T1000 (cell line): ENCODE measurements around the gene DRD2.

Experiments used
- DNase-seq: peaks from one replicate; lab custom pipeline; 2025; ENCODE audit warnings: mixed read lengths; lab: John Stamatoyannopoulos, UW

DRD2 gene

GRCh38 chr11:113484223-113484622, 9.0 kb upstream of the DRD2 start:
- DNase-seq, result no peak

- no peak for DNase-seq
These were observed 6.5 kb upstream of the DRD2 start for GRCh38 chr11:113481672-113482071.

- DNase-seq, result no peak
These were observed 6.0 kb upstream of the DRD2 start for GRCh38 chr11:113481226-113481625.

- no peak for DNase-seq
These were observed 2.1 kb upstream of the DRD2 start for GRCh38 chr11:113477321-113477720.

- no peak for DNase-seq
These were observed 1.4 kb upstream of the DRD2 start for GRCh38 chr11:113476553-113476952.

- peak; percentile 5 for DNase-seq
These were observed 637 bp downstream of the DRD2 start for GRCh38 chr11:113474362-113475159.

GRCh38 chr11:113473983-113474361, 1.2 kb downstream of the DRD2 start:
- no peak for DNase-seq

- DNase-seq, result no peak
These were observed 2.7 kb downstream of the DRD2 start for GRCh38 chr11:113472471-113472870.

- no peak for DNase-seq
These were observed 5.0 kb downstream of the DRD2 start for GRCh38 chr11:113470233-113470632.

GRCh38 chr11:113468726-113469345, 6.4 kb downstream of the DRD2 start:
- DNase-seq, result no peak

GRCh38 chr11:113467545-113467944, 7.7 kb downstream of the DRD2 start:
- DNase-seq, result no peak

- no peak for DNase-seq
These were observed 9.4 kb downstream of the DRD2 start for GRCh38 chr11:113465786-113466185.

GRCh38 chr11:113464416-113464815, 10.8 kb downstream of the DRD2 start:
- no peak for DNase-seq

- no peak for DNase-seq
These were observed 12.4 kb downstream of the DRD2 start for GRCh38 chr11:113462830-113463229.

GRCh38 chr11:113461639-113462038, 13.6 kb downstream of the DRD2 start:
- no peak for DNase-seq

GRCh38 chr11:113460469-113460868, 14.7 kb downstream of the DRD2 start:
- no peak for DNase-seq

- no peak for DNase-seq
These were observed 17.0 kb downstream of the DRD2 start for GRCh38 chr11:113458189-113458588.

GRCh38 chr11:113457784-113458183, 17.4 kb downstream of the DRD2 start:
- no peak for DNase-seq

GRCh38 chr11:113454455-113454854, 20.7 kb downstream of the DRD2 start:
- no peak for DNase-seq

GRCh38 chr11:113449743-113450142, 25.5 kb downstream of the DRD2 start:
- no peak for DNase-seq

- no peak for DNase-seq
These were observed 26.9 kb downstream of the DRD2 start for GRCh38 chr11:113448316-113448677.

GRCh38 chr11:113447621-113448315, 27.4 kb downstream of the DRD2 start:
- DNase-seq, result no peak

- no peak for DNase-seq
These were observed 28.3 kb downstream of the DRD2 start for GRCh38 chr11:113446938-113447337.
